Endodermal cell (in vitro differentiated cells): ENCODE results near the gene SLC5A10. TPM values are rescaled to one million over a fixed set of nuclear protein-coding genes. Genes with fewer than 3 reads are reported as not detected.
"Not testable (repeated sequence)": the region's sequence is repeated elsewhere in the genome, so short reads cannot be mapped to it uniquely, and the experiment has no call there.

ENCODE experiments used
- DNase-seq: peaks from one replicate; pipeline ENCODE4 v3.0.0-alpha.2; 2017
- H3K27ac ChIP-seq: 2 replicates; pipeline ENCODE4 v1.5.1; 2013; ENCODE audit warnings: mild to moderate bottlenecking, low read depth, low read length, moderate library complexity
- H3K27me3 ChIP-seq: 2 replicates; pipeline ENCODE4 v1.6.1; 2013; ENCODE audit warnings: mild to moderate bottlenecking, low read length, moderate library complexity; ENCODE audit not compliant: insufficient read depth, control insufficient read depth, poor library complexity, severe bottlenecking
- H3K36me3 ChIP-seq: 2 replicates; pipeline ENCODE4 v1.7.0; 2013; ENCODE audit warnings: mild to moderate bottlenecking, low read length, moderate library complexity; ENCODE audit not compliant: control insufficient read depth, insufficient read depth
- H3K4me1 ChIP-seq: one replicate; pipeline ENCODE4 v1.7.0; 2013; ENCODE audit warnings: low read length; ENCODE audit not compliant: control insufficient read depth, insufficient read depth
- H3K4me3 ChIP-seq: 2 replicates; pipeline ENCODE4 v1.5.1; 2013; ENCODE audit warnings: mild to moderate bottlenecking, low read length, moderate library complexity
- H3K9ac ChIP-seq: 2 replicates; pipeline ENCODE4 v1.6.1; 2013; ENCODE audit warnings: mild to moderate bottlenecking, low read length, moderate library complexity; ENCODE audit not compliant: poor library complexity, severe bottlenecking; ENCODE audit errors: extremely low read depth
- H3K9me3 ChIP-seq: 2 replicates; pipeline ENCODE4 v1.6.1; 2013; ENCODE audit warnings: mild to moderate bottlenecking, low read length, moderate library complexity; ENCODE audit not compliant: control insufficient read depth
- H3K27ac Mint-ChIP-seq: 2 replicates; pipeline ENCODE4 v1.8.0; 2020; ENCODE audit warnings: mixed read lengths
- H3K27me3 Mint-ChIP-seq: 2 replicates; pipeline ENCODE4 v1.8.0; 2021; ENCODE audit warnings: mild to moderate bottlenecking, mixed read lengths; ENCODE audit not compliant: insufficient read depth
- H3K36me3 Mint-ChIP-seq: 2 replicates; pipeline ENCODE4 v1.8.0; 2020; ENCODE audit warnings: low read depth, mixed read lengths
- H3K4me1 Mint-ChIP-seq: 2 replicates; pipeline ENCODE4 v1.8.0; 2020; ENCODE audit warnings: mixed read lengths
- H3K4me3 Mint-ChIP-seq: 2 replicates; pipeline ENCODE4 v1.8.0; 2020; ENCODE audit warnings: mild to moderate bottlenecking, moderate library complexity, mixed read lengths
- H3K9me3 Mint-ChIP-seq: 2 replicates; pipeline ENCODE4 v1.8.0; 2020; ENCODE audit warnings: mild to moderate bottlenecking, mixed read lengths
- WGBS, 2 experiments: methylation state at CpG; one replicate each; pipeline versions ENCODE4 v1.1.5 to v1.1.7; 2013; ENCODE audit warnings: missing lambda C conversion rate in 2 of 2, mixed read lengths in 1 of 2; ENCODE audit not compliant: insufficient coverage in 1 of 2, insufficient read length in 1 of 2; 5-methylcytosine and 5-hydroxymethylcytosine counted together
- total RNA-seq, 2 donors: library from RNA; stranded (reverse); fragmentation: NEBNext Ultra II Directional in 1 of 2; extraction: Animal tissue kit (Norgen Biotek cat#: 25700) in 1 of 2; gene quantifications; 2 replicates in 1 of 2; 3 replicates in 1 of 2; pipeline ENCODE4 v1.2.1, GENCODE V29; 2021
- TF ChIP-seq, protein P1 (sequence below): fragments of 200-600 bp; sonication (generic); conservative IDR thresholded peaks from 2 replicates; pipeline ENCODE4 v1.5.0; 2021; ENCODE audit warnings: antibody characterized with exemption, mild to moderate bottlenecking

Gene SLC5A10
- total RNA-seq, 2 donors from 2014 or later: 0.11 to 0.29 TPM

DNA sequence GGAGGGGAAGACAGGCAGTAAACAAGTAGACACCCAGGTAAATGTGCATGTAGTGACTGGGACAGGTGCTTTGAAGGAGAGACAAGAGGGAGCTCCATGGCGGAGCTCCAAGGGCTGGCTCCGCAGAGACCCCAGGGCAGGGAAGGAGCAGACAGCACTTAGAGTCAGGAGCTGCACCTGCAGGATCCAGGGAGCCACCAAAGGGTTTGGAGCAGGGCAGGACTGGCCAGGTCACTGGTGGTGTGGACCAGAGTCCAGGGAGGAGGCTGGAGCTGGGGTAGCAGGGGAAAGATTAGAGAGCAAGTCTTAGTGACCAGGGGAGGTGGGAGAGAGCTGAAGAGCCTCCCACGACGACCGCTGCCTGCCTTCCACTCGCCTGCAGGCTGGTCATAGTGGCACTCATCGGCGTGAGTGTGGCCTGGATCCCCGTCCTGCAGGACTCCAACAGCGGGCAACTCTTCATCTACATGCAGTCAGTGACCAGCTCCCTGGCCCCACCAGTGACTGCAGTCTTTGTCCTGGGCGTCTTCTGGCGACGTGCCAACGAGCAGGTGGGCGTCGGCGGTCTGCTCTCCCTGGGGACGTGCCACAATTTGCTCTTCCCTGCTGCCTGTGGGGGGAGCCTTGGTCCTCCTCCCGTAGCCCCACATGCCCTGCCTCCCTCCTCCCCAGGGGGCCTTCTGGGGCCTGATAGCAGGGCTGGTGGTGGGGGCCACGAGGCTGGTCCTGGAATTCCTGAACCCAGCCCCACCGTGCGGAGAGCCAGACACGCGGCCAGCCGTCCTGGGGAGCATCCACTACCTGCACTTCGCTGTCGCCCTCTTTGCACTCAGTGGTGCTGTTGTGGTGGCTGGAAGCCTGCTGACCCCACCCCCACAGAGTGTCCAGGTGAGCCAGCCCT, 67.3 kb downstream of the SLC5A10 start:
- Mint-ChIP-seq H3K4me3 (no peak overlapping the region), H3K27ac (peak overlapping the region; percentile 19), H3K36me3 (no peaks in the 10 kb centered on the region), H3K27me3 (no peaks in the 10 kb centered on the region), H3K4me1 (peaks cover 5% of the 10 kb centered on the region), H3K9me3 (no peaks in the 10 kb centered on the region)
- no peaks in the 10 kb centered on the region for H3K27me3 ChIP-seq
- no peaks in the 10 kb centered on the region for H3K4me1 ChIP-seq
- H3K9ac ChIP-seq: no peak overlapping the region
- H3K4me3 ChIP-seq: no peak overlapping the region
- no peak overlapping the region for H3K27ac ChIP-seq
- no peak for DNase-seq
- H3K36me3 ChIP-seq: no peaks in the 10 kb centered on the region
- TF ChIP-seq, protein P1, sequence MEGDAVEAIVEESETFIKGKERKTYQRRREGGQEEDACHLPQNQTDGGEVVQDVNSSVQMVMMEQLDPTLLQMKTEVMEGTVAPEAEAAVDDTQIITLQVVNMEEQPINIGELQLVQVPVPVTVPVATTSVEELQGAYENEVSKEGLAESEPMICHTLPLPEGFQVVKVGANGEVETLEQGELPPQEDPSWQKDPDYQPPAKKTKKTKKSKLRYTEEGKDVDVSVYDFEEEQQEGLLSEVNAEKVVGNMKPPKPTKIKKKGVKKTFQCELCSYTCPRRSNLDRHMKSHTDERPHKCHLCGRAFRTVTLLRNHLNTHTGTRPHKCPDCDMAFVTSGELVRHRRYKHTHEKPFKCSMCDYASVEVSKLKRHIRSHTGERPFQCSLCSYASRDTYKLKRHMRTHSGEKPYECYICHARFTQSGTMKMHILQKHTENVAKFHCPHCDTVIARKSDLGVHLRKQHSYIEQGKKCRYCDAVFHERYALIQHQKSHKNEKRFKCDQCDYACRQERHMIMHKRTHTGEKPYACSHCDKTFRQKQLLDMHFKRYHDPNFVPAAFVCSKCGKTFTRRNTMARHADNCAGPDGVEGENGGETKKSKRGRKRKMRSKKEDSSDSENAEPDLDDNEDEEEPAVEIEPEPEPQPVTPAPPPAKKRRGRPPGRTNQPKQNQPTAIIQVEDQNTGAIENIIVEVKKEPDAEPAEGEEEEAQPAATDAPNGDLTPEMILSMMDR: no peak
- WGBS, 2 experiments: 86 to 90% methylated on average over 14 to 27 of the region's 27 CpGs
- H3K9me3 ChIP-seq: no peaks in the 10 kb centered on the region

DNA sequence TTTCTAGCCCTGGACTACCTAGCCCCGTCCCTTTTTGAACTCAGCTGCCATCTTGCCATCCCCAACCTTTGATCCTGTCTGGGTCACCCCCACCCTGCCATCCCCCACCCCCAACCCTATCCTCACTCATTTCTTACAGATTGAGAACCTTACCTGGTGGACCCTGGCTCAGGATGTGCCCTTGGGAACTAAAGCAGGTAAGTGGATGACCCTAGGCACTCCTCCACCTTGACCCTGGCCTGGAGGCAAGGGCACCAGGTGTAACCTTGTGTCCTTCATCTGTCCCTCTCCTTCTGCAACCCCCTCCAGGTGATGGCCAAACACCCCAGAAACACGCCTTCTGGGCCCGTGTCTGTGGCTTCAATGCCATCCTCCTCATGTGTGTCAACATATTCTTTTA, 68.1 kb downstream of the SLC5A10 start:
- no peak for DNase-seq

DNA sequence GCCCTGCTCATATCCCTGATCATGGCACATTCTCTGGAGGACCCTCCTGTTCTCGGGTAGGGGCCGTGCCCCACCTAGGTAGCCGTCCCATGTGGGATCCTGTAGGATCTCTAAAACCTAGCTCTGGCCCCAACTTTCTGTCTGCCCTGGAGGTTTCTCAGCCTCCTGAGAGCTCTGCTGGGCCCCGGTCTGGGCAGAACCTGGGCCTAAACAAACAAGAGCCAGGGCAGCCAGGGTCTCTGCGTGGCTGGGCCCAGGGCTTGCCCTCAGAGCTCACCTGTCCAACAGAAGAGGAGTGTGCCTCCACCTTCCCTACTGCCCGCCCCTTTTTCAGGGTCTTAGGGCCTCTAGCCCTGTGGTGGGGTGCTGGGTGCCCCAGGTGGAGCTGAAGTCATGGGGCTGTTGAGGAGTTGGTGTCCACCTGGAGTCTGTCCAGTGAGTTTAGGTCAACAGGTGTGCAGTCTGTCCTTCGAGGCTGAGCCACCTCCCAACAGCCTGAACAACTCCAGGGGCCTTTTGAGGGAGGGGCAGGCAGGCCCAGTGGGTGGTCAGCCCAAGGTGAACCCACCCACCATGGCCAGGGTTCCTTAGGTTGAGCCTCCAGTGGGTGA, 69.2 kb downstream of the SLC5A10 start:
- 93 to 96% methylated on average over 6 to 7 of the region's 7 CpGs for WGBS, 2 experiments
- H3K4me1 ChIP-seq, H3K27ac Mint-ChIP-seq, H3K9me3 Mint-ChIP-seq, H3K4me3 Mint-ChIP-seq, H3K4me3 ChIP-seq, H3K9ac ChIP-seq, H3K36me3 ChIP-seq, H3K27ac ChIP-seq, H3K27me3 Mint-ChIP-seq, DNase-seq, H3K4me1 Mint-ChIP-seq, H3K9me3 ChIP-seq, H3K36me3 Mint-ChIP-seq, H3K27me3 ChIP-seq: not testable (repeated sequence)

More for the DNA sequence above, 68.1 kb downstream of the SLC5A10 start:
- no peaks in the 10 kb centered on the region for H3K36me3 Mint-ChIP-seq
- Histone ChIP-seq H3K27me3 (no peaks in the 10 kb centered on the region), H3K9me3 (no peaks in the 10 kb centered on the region), H3K4me1 (no peaks in the 10 kb centered on the region), H3K36me3 (no peaks in the 10 kb centered on the region), H3K4me3 (no peak overlapping the region), H3K9ac (no peak overlapping the region), H3K27ac (no peak overlapping the region)
- WGBS, 2 experiments: 96 to 100% methylated on average over 2 to 3 of the region's 3 CpGs
- TF ChIP-seq, protein P1: no peak
- peaks cover 2% of the 10 kb centered on the region for H3K9me3 Mint-ChIP-seq
- no peak overlapping the region for H3K4me3 Mint-ChIP-seq
- no peak overlapping the region for H3K27ac Mint-ChIP-seq
- H3K27me3 Mint-ChIP-seq: no peaks in the 10 kb centered on the region
- H3K4me1 Mint-ChIP-seq: peaks cover 5% of the 10 kb centered on the region
